Ovary (tissue), 3 donors: ENCODE measurements around the gene MPP1.

Source experiments
- EP300 ChIP-seq: sonication (generic); formaldehyde crosslinking; IDR thresholded peaks from one replicate; pipeline ENCODE4 v1.6.1; 2017; ENCODE audit warnings: antibody characterized with exemption
- POLR2A ChIP-seq: fragments of 450-650 bp; IDR thresholded peaks from one replicate; pipeline ENCODE4 v1.6.1; 2017; ENCODE audit warnings: antibody characterized with exemption, mild to moderate bottlenecking, moderate library complexity
- TF ChIP-seq, protein P1 (sequence below), 3 donors: fragments of 450-650 bp in 2 of 3; fragments of 200-600 bp in 1 of 3; IDR thresholded peaks; one replicate each; pipeline versions ENCODE4 v1.5.1 to v1.8.0; 2016 to 2022; ENCODE audit warnings: antibody characterized with exemption in 3 of 3, mild to moderate bottlenecking in 1 of 3
- donor health status: DM: no; HTN: no; CAD: no.

DNA sequence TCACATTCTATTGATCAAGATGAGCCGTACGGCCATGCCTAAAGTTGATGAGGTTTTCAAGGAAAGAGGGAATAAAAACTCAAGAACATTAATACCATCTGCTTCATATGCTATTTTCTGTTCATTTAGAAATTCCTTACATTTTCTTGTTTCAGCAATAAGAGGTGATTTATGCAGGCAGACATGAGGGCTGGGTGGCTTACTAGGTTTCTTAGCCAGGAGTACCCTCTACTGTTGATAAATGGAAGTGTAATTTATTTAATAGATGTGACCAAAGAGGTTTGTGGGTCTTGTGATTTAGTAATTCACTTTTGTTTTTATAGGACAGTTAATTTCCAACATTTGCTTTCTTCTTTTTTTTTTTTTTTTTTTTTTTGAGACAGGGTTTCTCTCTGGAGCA is 35.6 kb upstream of the MPP1 start:
- no peak for TF ChIP-seq POLR2A
- TF ChIP-seq, protein P1, sequence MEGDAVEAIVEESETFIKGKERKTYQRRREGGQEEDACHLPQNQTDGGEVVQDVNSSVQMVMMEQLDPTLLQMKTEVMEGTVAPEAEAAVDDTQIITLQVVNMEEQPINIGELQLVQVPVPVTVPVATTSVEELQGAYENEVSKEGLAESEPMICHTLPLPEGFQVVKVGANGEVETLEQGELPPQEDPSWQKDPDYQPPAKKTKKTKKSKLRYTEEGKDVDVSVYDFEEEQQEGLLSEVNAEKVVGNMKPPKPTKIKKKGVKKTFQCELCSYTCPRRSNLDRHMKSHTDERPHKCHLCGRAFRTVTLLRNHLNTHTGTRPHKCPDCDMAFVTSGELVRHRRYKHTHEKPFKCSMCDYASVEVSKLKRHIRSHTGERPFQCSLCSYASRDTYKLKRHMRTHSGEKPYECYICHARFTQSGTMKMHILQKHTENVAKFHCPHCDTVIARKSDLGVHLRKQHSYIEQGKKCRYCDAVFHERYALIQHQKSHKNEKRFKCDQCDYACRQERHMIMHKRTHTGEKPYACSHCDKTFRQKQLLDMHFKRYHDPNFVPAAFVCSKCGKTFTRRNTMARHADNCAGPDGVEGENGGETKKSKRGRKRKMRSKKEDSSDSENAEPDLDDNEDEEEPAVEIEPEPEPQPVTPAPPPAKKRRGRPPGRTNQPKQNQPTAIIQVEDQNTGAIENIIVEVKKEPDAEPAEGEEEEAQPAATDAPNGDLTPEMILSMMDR (IDR thresholded peaks at IDR 0.05), result no peak
- TF ChIP-seq EP300, result no peak
